Measurements from ENCODE around the gene LRRC71. TPM values are rescaled to one million over a fixed set of nuclear protein-coding genes. Genes with fewer than 3 reads are reported as not detected.

Gene LRRC71
- total RNA-seq, 4 donors from 2014 or later, result not detected

DNA sequence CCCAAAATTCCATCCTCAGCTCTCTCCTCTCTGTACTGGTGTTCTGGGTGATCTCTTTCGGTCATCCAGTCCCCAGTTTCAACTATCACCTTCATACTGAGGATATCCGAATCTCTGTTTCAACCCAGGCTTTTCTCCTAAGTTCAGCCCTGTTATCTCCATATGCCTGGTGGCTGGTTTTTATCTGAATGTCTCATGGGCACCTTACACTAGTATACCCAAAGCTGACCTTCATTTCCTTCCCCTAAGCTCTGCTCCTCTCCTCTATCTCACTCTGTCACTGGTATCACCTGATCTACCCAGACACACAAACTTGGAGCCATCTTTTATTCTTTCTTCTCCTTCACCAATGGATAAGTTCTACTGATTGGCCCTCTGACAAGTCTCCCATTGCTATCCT lies 53.0 kb downstream of the LRRC71 start:
- Histone ChIP-seq H3K9me3 (no peaks in the 10 kb centered on the region), H3K4me1 (no peaks in the 10 kb centered on the region), H3K36me3 (peaks cover 24 to 57% of the 10 kb centered on the region in 2 donors), H3K27me3 (no peaks in the 10 kb centered on the region), H3K4me3 (replicated peaks in 1 of 3) (no peak overlapping the region), H3K27ac (no peak overlapping the region)
- WGBS, 2 donors, result 96 to 100% methylated on average over 2 of the region's 2 CpGs
- intact Hi-C loops (cut with DNase I), result no loop called here
- DNase-seq, result no peak
- no peak for TF ChIP-seq POLR2A (IDR thresholded peaks at IDR 0.05)
- no peak for TF ChIP-seq CTCF (IDR thresholded peaks at IDR 0.05)

GRCh38 chr1:156975084-156975483 lies 54.7 kb downstream of the LRRC71 start:
- peaks cover 24 to 48% of the 10 kb centered on the region in 2 donors for H3K36me3 ChIP-seq
- H3K27ac ChIP-seq, result no peak overlapping the region
- no peaks in the 10 kb centered on the region for H3K27me3 ChIP-seq
- TF ChIP-seq CTCF (IDR thresholded peaks at IDR 0.05) (no peak), POLR2A (IDR thresholded peaks at IDR 0.05) (no peak)
- no peak for DNase-seq
- WGBS, 2 donors, result 66 to 69% methylated on average over 2 of the region's 2 CpGs
- no peaks in the 10 kb centered on the region for H3K9me3 ChIP-seq
- H3K4me3 ChIP-seq (replicated peaks in 1 of 3), result no peak overlapping the region
- no peaks in the 10 kb centered on the region for H3K4me1 ChIP-seq
- intact Hi-C loops (cut with DNase I), result no loop called here

DNA sequence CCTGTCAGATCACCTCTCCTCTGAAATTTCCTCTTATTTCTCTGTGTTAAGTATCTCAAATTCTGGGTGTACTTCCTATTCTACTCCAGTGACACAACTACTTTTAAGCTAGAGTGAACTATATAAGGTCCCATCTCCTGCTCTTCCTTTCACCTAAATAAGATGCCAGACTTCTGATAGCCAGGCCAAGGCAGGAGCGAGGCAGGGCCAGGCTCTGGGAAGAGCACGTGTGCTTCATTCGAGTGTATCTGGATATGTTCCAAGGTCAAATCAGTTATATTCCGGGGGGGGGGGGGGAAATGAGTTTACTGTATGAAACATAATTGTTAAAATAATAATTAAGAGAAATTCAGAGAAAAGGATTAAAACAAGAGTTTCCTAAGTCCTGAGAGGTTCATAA lies 60.1 kb downstream of the LRRC71 start:
- Histone ChIP-seq H3K4me1 (no peaks in the 10 kb centered on the region), H3K4me3 (replicated peaks in 1 of 3) (no peak overlapping the region), H3K36me3 (peaks cover 32 to 39% of the 10 kb centered on the region in 2 donors), H3K27me3 (no peaks in the 10 kb centered on the region), H3K9me3 (no peaks in the 10 kb centered on the region), H3K27ac (no peak overlapping the region)
- intact Hi-C loops (cut with DNase I), result no loop called here
- TF ChIP-seq CTCF (IDR thresholded peaks at IDR 0.05) (no peak), POLR2A (IDR thresholded peaks at IDR 0.05) (no peak)
- 48 to 62% methylated on average over 4 of the region's 4 CpGs for WGBS, 2 donors
- DNase-seq, result no peak

MicroRNA genes within 50 kb of the gene (microRNA counts, 767-probe panel; counts per million panel counts)
- microRNA hsa-miR-765, result 0 counts per million in 2 donors

Small RNAs within 50 kb of the gene (microRNA-seq; reads per million reads assigned to microRNA genes)
- gene MIR765, result not detected

Small RNAs within 50 kb of the gene (small RNA-seq; reads per million reads assigned to genes)
- gene MIR765, result not detected

Other genes starting within 250 kb of the LRRC71 start
- 10 to 100 TPM in 2 of 4 donors, 1 to 10 TPM in 2; 4.3 to 10.4 (median 9.0) TPM for gene NES, start 243.2 kb upstream of the LRRC71 start, total RNA-seq
- 10 to 100 TPM in 1 of 4 donors, 1 to 10 TPM in 2, not detected in 1; 3.0 to 15.3 (median 4.5) TPM for gene CRABP2, start 215.0 kb upstream of the LRRC71 start, total RNA-seq
- 10 to 100 TPM; 15.5 to 33.4 (median 25.3) TPM for gene METTL25B, start 192.2 kb upstream of the LRRC71 start, total RNA-seq
- 10 to 100 TPM; 13.6 to 34.9 (median 18.2) TPM for gene ISG20L2, start 191.9 kb upstream of the LRRC71 start, total RNA-seq
- 10 to 100 TPM; 22.9 to 55.6 (median 35.9) TPM for gene MRPL24, start 179.5 kb upstream of the LRRC71 start, total RNA-seq
- gene HDGF, start 169.0 kb upstream of the LRRC71 start, total RNA-seq, result 100 to 1,000 TPM; 147 to 162 (median 148) TPM
- gene PRCC, start 153.1 kb upstream of the LRRC71 start, total RNA-seq, result 10 to 100 TPM; 34.8 to 57.9 (median 43.6) TPM
- 1 to 10 TPM; 1.2 to 3.3 (median 2.0) TPM for gene SH2D2A, start 103.8 kb upstream of the LRRC71 start, total RNA-seq
- not detected for gene INSRR, start 61.5 kb upstream of the LRRC71 start, total RNA-seq
- 1 to 10 TPM in 1 of 4 donors, under 1 TPM in 3; 0.11 to 1.2 (median 0.63) TPM for gene NTRK1, start 59.8 kb upstream of the LRRC71 start, total RNA-seq
- 10 to 100 TPM; 11.2 to 21.9 (median 14.4) TPM for gene PEAR1, start 26.9 kb upstream of the LRRC71 start, total RNA-seq
- gene ARHGEF11, start 125.1 kb downstream of the LRRC71 start, total RNA-seq, result 10 to 100 TPM; 31.2 to 56.2 (median 47.4) TPM
- not detected for gene ETV3L, start 179.2 kb downstream of the LRRC71 start, total RNA-seq
- 10 to 100 TPM; 15.7 to 24.3 (median 16.0) TPM for gene ETV3, start 217.8 kb downstream of the LRRC71 start, total RNA-seq